GM10847 (cell line): ENCODE results near the gene KRTAP5-7.
"Not testable (repeated sequence)": the region's sequence is repeated elsewhere in the genome, so short reads cannot be mapped to it uniquely, and the experiment has no call there.

Experiments
- POLR2A ChIP-seq: IDR thresholded peaks from 2 replicates; pipeline ENCODE4 v1.6.1; 2011; ENCODE audit not compliant: insufficient read length; ENCODE audit errors: extremely low read depth

KRTAP5-7 gene

DNA sequence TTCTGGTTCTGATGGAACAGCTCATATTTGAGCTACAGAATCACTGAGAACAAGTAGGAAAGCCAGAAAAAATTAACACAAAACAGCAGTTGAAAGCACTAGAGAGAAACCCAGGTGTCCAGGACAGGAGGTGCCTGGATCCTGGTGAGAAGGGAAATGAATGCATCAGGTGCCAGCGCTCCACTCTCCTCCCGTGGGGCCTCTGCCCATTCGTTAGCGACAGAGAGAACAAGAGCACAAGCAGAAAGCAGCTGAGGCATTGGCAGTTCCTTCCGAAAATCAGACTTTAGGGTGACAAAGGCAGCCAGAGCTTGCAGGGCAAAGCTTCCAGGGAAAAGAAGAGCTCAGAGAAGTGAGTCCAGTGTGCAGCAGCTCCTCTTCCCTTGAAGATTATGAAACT is 20.0 kb upstream of the KRTAP5-7 start:
- TF ChIP-seq POLR2A, result no peak

DNA sequence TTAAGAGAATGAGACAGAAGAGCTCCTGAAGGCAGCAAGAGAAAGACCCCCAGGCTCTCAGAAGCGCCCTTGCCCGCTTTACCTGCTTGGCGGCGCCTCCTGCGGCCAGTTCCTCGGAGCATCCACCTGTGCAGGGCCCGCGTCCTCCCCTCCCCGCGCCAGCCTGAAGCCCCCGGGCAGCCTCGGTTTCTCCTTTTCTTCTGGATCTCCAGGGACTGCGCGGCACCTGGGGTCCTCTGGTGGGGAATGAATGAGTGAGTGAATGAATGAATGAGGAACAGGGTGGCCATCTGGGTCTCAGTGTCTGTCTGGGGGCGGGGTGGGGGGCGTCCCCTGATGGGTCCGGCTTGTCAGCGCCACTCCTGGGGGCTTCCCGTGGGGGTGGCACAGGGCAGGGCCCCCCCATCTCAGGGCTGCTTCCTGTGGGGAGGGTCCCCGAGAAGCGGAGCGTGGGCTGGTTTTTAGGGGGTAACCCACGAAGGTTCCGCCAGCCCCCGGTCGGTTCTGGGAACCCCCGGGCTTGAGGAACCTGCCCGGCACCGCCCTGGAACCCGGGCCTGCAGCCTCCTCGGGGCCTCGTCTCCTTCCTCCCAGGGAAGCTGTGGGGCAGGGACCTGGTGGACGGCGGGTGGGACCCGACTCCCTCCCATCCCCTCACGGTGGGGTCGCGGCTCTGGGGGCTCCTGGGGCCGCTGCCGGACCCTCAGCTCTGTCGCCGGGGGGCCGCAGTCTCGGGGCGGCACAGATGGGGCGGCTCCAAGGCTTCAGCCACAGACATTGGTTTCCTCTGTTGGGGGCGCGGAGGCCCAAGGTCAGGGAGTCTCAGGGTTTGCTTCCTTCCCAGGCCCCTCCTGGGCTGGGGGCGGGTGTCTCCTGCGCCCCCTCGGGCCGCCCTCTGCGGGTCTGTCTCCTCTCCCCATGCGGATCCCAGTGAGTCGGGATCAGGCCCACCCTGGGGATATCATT is 8.3 kb upstream of the KRTAP5-7 start:
- no peak for TF ChIP-seq POLR2A

GRCh38 chr11:71519546-71519945 is 7.5 kb upstream of the KRTAP5-7 start:
- no peak for TF ChIP-seq POLR2A

GRCh38 chr11:71525188-71525937 is 1.7 kb upstream of the KRTAP5-7 start:
- no peak for TF ChIP-seq POLR2A

- TF ChIP-seq POLR2A, result no peak
Measured at GRCh38 chr11:71525938-71526495, 1.1 kb upstream of the KRTAP5-7 start.

DNA sequence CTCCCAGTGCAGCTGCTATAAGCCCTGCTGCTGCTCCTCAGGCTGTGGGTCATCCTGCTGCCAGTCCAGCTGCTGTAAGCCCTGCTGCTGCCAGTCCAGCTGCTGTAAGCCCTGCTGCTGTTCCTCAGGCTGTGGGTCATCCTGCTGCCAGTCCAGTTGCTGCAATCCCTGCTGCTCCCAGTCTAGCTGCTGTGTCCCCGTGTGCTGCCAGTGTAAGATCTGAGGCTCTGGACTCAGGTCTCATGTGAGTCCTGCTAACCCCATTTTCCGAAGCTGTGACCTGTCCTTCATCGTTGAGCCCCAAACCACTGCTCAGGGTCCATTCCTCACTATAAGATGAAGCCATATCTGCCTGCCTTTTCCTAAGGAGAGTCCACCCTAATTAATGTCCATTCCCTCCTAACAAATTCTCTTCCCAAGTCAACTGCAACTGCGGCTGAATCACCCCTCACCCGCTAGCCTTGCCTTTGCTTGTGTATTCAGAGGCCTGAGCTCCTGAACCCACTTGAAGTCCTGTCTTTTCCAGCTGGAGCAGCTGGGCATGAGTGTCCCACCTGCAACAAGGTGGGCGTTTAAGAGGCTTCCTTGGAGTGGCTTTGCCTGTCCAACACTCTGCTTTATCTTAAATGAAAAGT is 626 bp downstream of the KRTAP5-7 start:
- TF ChIP-seq POLR2A, result no peak

DNA sequence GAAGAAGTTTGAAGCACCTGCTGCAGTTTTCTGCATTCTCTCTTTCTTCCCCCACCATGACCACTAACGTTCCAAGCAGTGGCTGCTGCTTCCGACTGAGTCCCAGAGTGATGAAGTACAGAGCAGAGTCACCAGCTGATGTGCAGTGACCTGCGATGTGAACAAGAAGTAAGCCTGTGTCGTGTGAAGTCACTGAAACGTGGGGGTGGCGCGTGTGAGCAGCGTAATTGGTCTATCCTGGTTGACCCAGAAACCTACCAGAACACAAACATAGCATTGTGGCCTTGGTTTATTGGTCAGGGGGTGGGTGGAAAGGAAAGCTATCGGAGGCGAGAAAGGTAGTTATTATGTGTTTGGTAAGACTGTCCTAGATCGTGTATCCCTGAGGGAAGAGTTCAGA is 3.5 kb downstream of the KRTAP5-7 start:
- no peak for TF ChIP-seq POLR2A

DNA sequence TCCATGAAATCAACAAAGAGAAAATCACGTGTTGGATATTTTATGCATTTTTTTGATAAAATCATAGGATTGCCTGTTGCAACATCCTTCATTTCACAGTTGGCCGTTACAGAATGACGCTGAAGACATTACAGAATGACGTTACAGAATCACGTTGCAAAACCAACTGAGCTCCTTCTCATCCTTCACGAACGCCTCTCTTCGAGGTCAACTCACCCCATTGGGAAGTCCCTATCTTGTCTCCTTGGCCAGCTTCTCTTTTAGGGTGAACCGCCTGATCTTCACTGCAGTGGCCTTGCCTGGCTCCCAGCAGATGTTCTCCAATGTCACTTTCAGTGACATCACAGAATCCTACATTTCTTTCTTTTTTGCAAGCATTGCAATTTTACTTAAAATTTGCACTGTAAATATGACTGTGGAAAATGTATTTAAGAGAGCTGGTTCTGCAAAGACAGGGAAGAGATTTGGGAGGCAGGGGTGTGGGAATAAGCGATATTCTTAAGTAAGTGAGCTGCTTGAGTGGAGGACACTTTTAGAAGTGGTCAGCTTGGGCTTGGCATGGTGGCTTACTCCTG is 5.1 kb downstream of the KRTAP5-7 start:
- no peak for TF ChIP-seq POLR2A

DNA sequence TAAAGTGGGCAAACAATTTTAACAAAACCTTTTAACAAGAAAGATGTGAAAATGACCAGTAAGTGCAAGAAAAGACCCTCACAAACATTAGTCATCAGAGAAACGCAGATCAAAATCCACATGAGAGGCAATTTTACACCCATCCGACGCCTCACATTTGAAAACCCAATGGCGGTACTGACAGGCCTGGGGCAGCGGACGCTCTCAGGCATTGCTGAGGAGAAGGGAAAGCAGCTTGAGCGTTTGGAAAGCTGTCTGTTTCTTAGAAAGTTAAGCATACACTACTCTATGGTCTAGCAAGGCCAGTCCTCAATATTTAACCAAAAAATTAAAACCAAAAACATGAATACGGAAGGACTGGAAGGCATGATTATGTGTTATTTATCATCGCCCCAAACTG is 8.8 kb downstream of the KRTAP5-7 start:
- no peak for TF ChIP-seq POLR2A

- TF ChIP-seq POLR2A, result no peak
Measured at GRCh38 chr11:71537537-71537936, 10.5 kb downstream of the KRTAP5-7 start.

DNA sequence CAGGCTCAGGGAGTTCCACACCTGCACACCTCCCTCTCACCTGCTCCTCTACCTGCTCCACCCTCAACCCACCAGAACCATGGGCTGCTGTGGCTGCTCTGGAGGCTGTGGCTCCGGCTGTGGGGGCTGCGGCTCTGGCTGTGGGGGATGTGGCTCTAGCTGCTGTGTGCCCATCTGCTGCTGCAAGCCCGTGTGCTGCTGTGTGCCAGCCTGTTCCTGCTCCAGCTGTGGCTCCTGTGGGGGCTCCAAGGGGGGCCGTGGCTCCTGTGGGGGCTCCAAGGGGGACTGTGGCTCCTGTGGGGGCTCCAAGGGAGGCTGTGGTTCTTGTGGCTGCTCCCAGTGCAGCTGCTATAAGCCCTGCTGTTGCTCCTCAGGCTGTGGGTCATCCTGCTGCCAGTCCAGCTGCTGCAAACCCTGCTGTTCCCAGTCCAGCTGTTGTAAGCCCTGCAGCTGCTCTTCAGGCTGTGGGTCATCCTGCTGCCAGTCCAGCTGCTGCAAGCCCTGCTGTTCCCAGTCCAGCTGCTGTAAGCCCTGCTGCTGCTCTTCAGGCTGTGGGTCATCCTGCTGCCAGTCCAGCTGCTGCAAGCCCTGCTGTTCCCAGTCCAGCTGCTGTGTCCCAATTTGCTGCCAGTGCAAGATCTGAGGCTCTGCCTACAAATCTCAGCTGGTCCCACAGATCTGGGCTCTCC is 11.1 kb downstream of the KRTAP5-7 start, which contains the start of gene KRTAP5-8:
KRTAP5-8 (plus strand) TSS at position 49 of the 689 bp plus-strand sequence; CDS start at position 80, 31 bp downstream.
- TF ChIP-seq POLR2A, result not testable (repeated sequence)

DNA sequence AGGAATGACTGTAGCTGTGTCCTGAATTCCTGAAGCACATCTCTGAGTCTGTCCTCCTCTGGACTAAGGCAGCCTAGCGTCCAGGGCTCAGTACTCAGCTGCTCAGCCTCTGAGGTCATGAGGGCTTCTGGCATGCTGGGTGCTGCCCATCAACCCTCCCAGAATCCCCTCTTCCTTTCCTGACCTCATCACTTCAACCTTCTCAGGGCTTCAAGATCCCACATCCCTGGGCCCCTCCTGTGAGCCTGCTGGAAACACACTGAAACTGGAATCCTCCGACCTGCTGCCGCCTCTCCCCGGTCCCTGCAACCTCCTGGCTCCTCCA is 11.6 kb downstream of the KRTAP5-7 start:
- no peak for TF ChIP-seq POLR2A

- no peak for TF ChIP-seq POLR2A
Measured at GRCh38 chr11:71539017-71539416, 11.9 kb downstream of the KRTAP5-7 start.

- no peak for TF ChIP-seq POLR2A
Measured at GRCh38 chr11:71542382-71542781, 15.3 kb downstream of the KRTAP5-7 start.
